Spleen (tissue), 11 donors: ENCODE results near the gene TTC39A. TPM values are rescaled to one million over a fixed set of nuclear protein-coding genes. Genes with fewer than 3 reads are reported as not detected.

Source experiments
- DNase-seq: peaks from one replicate; pipeline ENCODE4 v3.0.0-alpha.2; 2020
- H3K27ac ChIP-seq, 8 donors: fragments of 200-600 bp; sonication (generic) in 7 of 8; 1 replicate in 4 of 8; 2 replicates in 4 of 8; pipeline versions ENCODE4 v1.5.0 to v1.8.0; 2016 to 2021; ENCODE audit warnings: inconsistent platforms in 4 of 8, mild to moderate bottlenecking in 4 of 8, moderate library complexity in 1 of 8
- H3K27me3 ChIP-seq, 7 donors: fragments of 200-600 bp; sonication (generic) in 6 of 7; replicated peaks in 1 of 7; 1 replicate in 4 of 7; 2 replicates in 3 of 7; pipeline versions ENCODE4 v1.5.0 to v1.8.0; 2016 to 2021; ENCODE audit warnings: inconsistent platforms in 3 of 7, mild to moderate bottlenecking in 1 of 7
- H3K36me3 ChIP-seq, 6 donors: fragments of 200-600 bp; sonication (generic) in 5 of 6; 1 replicate in 4 of 6; 2 replicates in 2 of 6; pipeline versions ENCODE4 v1.5.0 to v1.8.0; 2016 to 2021; ENCODE audit warnings: inconsistent platforms in 2 of 6
- H3K4me1 ChIP-seq, 6 donors: fragments of 200-600 bp; sonication (generic) in 5 of 6; 1 replicate in 3 of 6; 2 replicates in 3 of 6; pipeline versions ENCODE4 v1.5.0 to v1.8.0; 2016 to 2021; ENCODE audit warnings: inconsistent platforms in 3 of 6
- H3K4me3 ChIP-seq, 8 donors: fragments of 200-600 bp; sonication (generic) in 7 of 8; 1 replicate in 4 of 8; 2 replicates in 4 of 8; pipeline versions ENCODE4 v1.5.0 to v1.8.0; 2016 to 2021; ENCODE audit warnings: inconsistent platforms in 4 of 8, mild to moderate bottlenecking in 4 of 8, moderate library complexity in 2 of 8
- H3K9me3 ChIP-seq, 8 donors: fragments of 200-600 bp; sonication (generic) in 7 of 8; 1 replicate in 4 of 8; 2 replicates in 4 of 8; pipeline versions ENCODE4 v1.5.0 to v1.8.0; 2016 to 2021; ENCODE audit warnings: inconsistent platforms in 4 of 8
- POLR2A ChIP-seq, 3 donors: fragments of 450-650 bp; IDR thresholded peaks; one replicate each; pipeline ENCODE4 v1.5.1; 2017; ENCODE audit warnings: antibody characterized with exemption in 3 of 3, mild to moderate bottlenecking in 1 of 3
- POLR2AphosphoS5 ChIP-seq, 3 donors: sonication (generic); formaldehyde crosslinking; IDR thresholded peaks; one replicate each; pipeline ENCODE4 v1.5.1; 2017; ENCODE audit warnings: antibody characterized with exemption in 3 of 3
- WGBS, 5 donors: extraction: QIAGEN DNeasy Blood & Tissue Kit in 3 of 5; methylation state at CpG; one replicate each; pipeline versions ENCODE4 v1.1.5 to v1.1.7; 2013 to 2018; 5-methylcytosine and 5-hydroxymethylcytosine counted together
- intact Hi-C: fragments of 100-400 bp; cut with DNase I; formaldehyde crosslinking; loops from one replicate; pipeline ENCODE4 v1.15.0; 2023; ENCODE audit warnings: low total_unique reads
- polyA plus RNA-seq, 3 donors: library from polyadenylated mRNA; stranded (reverse); fragments of 200-250 nt; gene quantifications; one replicate each; pipeline ENCODE4 v1.2.1, GENCODE V29; 2013
- total RNA-seq, 7 donors: library from RNA; depleted of rRNA in 3 of 7; stranded (reverse); fragments of >200 nt in 3 of 7; fragmentation: NEBNext Ultra II Directional in 4 of 7; extraction: Animal tissue kit (Norgen Biotek cat#: 25700) in 4 of 7; gene quantifications; one replicate each; pipeline versions ENCODE4 v1.1.0 to v1.2.1, GENCODE V29; 2016 to 2021
- TF ChIP-seq, protein P1 (sequence below), 11 experiments: fragments of 200-600 bp in 7 of 11; fragments of 450-650 bp in 4 of 11; sonication (generic) in 4 of 11; IDR thresholded peaks in 8 of 11; conservative IDR thresholded peaks in 3 of 11; 1 replicate in 7 of 11; 2 replicates in 4 of 11; pipeline versions ENCODE4 v1.4.0 to v1.8.0; 2016 to 2021; ENCODE audit warnings: antibody characterized with exemption in 11 of 11, inconsistent platforms in 4 of 11, mild to moderate bottlenecking in 1 of 11
- donor health status: healthy with polysubstance abuse.
- donor health status: DM: no; HTN: no; CAD: no; lungs with moderate emphysema.
- donor health status: DM: no; HTN: no; CAD: no.
- donor health status: Bipolar disorder and iron deficiency.
- donor health status: healthy.
- donor health status: DM: no; HTN: no; CAD: no.
- donor health status: DM: yes; HTN: yes; CAD: no.

The TTC39A gene
- total and polyA plus RNA-seq, 10 donors, result 0.24 to 2.4 (median 0.70) TPM; not detected in 1

- intact Hi-C loops, result no loop called here
- Histone ChIP-seq H3K27ac (no peak overlapping the region), H3K4me3 (no peak overlapping the region), H3K27me3 (no peaks in the 10 kb centered on the region), H3K9me3 (no peaks in the 10 kb centered on the region), H3K4me1 (peaks cover 0 to 12% (median 0%) of the 10 kb centered on the region in 6 donors), H3K36me3 (no peaks in the 10 kb centered on the region)
- WGBS, 5 donors, result 83 to 90% (median 86%) methylated on average over 9 of the region's 9 CpGs
- no peak for DNase-seq
- TF ChIP-seq POLR2A (IDR thresholded peaks at IDR 0.05), result no peak
- TF ChIP-seq, protein P1, sequence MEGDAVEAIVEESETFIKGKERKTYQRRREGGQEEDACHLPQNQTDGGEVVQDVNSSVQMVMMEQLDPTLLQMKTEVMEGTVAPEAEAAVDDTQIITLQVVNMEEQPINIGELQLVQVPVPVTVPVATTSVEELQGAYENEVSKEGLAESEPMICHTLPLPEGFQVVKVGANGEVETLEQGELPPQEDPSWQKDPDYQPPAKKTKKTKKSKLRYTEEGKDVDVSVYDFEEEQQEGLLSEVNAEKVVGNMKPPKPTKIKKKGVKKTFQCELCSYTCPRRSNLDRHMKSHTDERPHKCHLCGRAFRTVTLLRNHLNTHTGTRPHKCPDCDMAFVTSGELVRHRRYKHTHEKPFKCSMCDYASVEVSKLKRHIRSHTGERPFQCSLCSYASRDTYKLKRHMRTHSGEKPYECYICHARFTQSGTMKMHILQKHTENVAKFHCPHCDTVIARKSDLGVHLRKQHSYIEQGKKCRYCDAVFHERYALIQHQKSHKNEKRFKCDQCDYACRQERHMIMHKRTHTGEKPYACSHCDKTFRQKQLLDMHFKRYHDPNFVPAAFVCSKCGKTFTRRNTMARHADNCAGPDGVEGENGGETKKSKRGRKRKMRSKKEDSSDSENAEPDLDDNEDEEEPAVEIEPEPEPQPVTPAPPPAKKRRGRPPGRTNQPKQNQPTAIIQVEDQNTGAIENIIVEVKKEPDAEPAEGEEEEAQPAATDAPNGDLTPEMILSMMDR (IDR thresholded peaks at IDR 0.05 in 8 of 11, conservative IDR thresholded peaks at IDR 0.05 in 3 of 11), result no peak
- no peak for TF ChIP-seq POLR2AphosphoS5 (IDR thresholded peaks at IDR 0.05)
Observed at GRCh38 chr1:51316113-51316845, 14.1 kb downstream of the TTC39A start.

- DNase-seq, result peak; percentile 37
- Histone ChIP-seq H3K27ac (no peak overlapping the region), H3K36me3 (no peaks in the 10 kb centered on the region), H3K4me3 (no peak overlapping the region), H3K9me3 (no peaks in the 10 kb centered on the region), H3K4me1 (peaks cover 0 to 18% (median 3%) of the 10 kb centered on the region in 6 donors), H3K27me3 (no peaks in the 10 kb centered on the region)
- 57 to 71% (median 63%) methylated on average over 3 of the region's 3 CpGs for whole genome bisulfite sequencing, 5 donors
- intact Hi-C loops, result no loop called here
- TF ChIP-seq POLR2A (IDR thresholded peaks at IDR 0.05) (no peak), POLR2AphosphoS5 (IDR thresholded peaks at IDR 0.05) (no peak)
- TF ChIP-seq, protein P1 (IDR thresholded peaks at IDR 0.05 in 8 of 11, conservative IDR thresholded peaks at IDR 0.05 in 3 of 11), result no peak
Observed at GRCh38 chr1:51314974-51315373, 15.4 kb downstream of the TTC39A start.

- Histone ChIP-seq H3K9me3 (no peaks in the 10 kb centered on the region), H3K36me3 (no peaks in the 10 kb centered on the region), H3K4me1 (peaks cover 0 to 18% (median 3%) of the 10 kb centered on the region in 6 donors), H3K27me3 (no peaks in the 10 kb centered on the region), H3K4me3 (no peak overlapping the region), H3K27ac (no peak overlapping the region)
- DNase-seq, result peak; percentile 50
- TF ChIP-seq POLR2AphosphoS5 (IDR thresholded peaks at IDR 0.05) (no peak), POLR2A (IDR thresholded peaks at IDR 0.05) (no peak)
- TF ChIP-seq, protein P1 (IDR thresholded peaks at IDR 0.05 in 8 of 11, conservative IDR thresholded peaks at IDR 0.05 in 3 of 11), result no peak
- 47 to 64% (median 55%) methylated on average over 11 to 12 of the region's 12 CpGs for WGBS, 5 donors
- intact Hi-C loops, result no loop called here
Observed at GRCh38 chr1:51313961-51314777, 16.2 kb downstream of the TTC39A start.
